ENCODE data around the gene ASB12.

DNA sequence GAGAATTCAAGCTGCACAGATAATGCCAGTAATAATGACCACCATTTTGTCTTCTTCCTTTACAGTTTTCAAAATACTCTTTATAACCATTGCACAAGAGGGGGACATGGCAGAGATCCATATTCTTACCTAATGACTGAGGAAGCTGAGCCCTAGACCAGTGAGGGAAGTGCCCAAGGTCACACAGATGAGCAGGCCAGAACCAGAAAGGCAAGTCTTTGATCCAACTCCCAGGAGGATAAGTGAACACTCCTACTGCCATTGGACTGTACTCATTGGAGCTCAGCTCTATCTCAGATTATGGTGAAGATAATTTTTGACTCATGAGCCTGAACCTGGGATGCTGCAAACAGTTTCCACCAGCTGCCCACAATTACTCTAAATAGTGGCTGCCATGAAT is 53.5 kb downstream of the ASB12 start:
- TF ChIP-seq MAX (IDR thresholded peaks at IDR 0.05) (no peak), EP300 (IDR thresholded peaks at IDR 0.05; ENCODE audit: borderline replicate concordance) (no peak), TCF12 (IDR thresholded peaks at IDR 0.05; ENCODE audit: low read depth) (no peak), CEBPB (IDR thresholded peaks at IDR 0.05) (no peak), NFIC (IDR thresholded peaks at IDR 0.05) (no peak), TAF1 (IDR thresholded peaks at IDR 0.05; ENCODE audit: low read depth) (no peak), YY1 (IDR thresholded peaks at IDR 0.05; ENCODE audit: low read depth) (no peak), CREB1 (IDR thresholded peaks at IDR 0.05; ENCODE audit: low read depth) (no peak), RAD21 (IDR thresholded peaks at IDR 0.05; ENCODE audit: low read depth) (no peak), REST (IDR thresholded peaks at IDR 0.05; ENCODE audit: low read depth) (no peak), FOXM1 (IDR thresholded peaks at IDR 0.05; ENCODE audit: borderline replicate concordance, low read depth) (no peak)
